GM11168 (cell line): Measurements from ENCODE around the gene FIBIN.
"Not testable (repeated sequence)": the region's sequence is repeated elsewhere in the genome, so short reads cannot be mapped to it uniquely, and the experiment has no call there.

Source experiments
- in situ Hi-C: fragments of 300-500 bp; cut with MboI; formaldehyde crosslinking; loops from one replicate; pipeline ENCODE4 v1.12.0; 2022; ENCODE audit warnings: low sequenced_read_pairs; ENCODE audit not compliant: unreplicated experiment

The FIBIN gene

GRCh38 chr11:26976389-26976788 lies 17.5 kb upstream of the FIBIN start:
- in situ Hi-C loops: no loop called here

GRCh38 chr11:26977209-26977608 lies 16.7 kb upstream of the FIBIN start:
- in situ Hi-C loops: not testable (repeated sequence)

GRCh38 chr11:26983645-26984044 lies 10.3 kb upstream of the FIBIN start:
- in situ Hi-C loops: no loop called here

GRCh38 chr11:26985470-26985869 lies 8.4 kb upstream of the FIBIN start:
- in situ Hi-C loops: no loop called here

GRCh38 chr11:26985943-26986342 lies 8.0 kb upstream of the FIBIN start:
- in situ Hi-C loops: no loop called here

GRCh38 chr11:26987272-26987671 lies 6.6 kb upstream of the FIBIN start:
- in situ Hi-C loops: no loop called here

- in situ Hi-C loops: no loop called here
Measured at GRCh38 chr11:26987731-26988130, 6.2 kb upstream of the FIBIN start.

GRCh38 chr11:26992031-26992541 lies 1.8 kb upstream of the FIBIN start:
- in situ Hi-C loops: no loop called here

- in situ Hi-C loops: no loop called here
Measured at GRCh38 chr11:26994631-26995095, 751 bp downstream of the FIBIN start.

GRCh38 chr11:26995701-26996460 lies 2.0 kb downstream of the FIBIN start:
- in situ Hi-C loops: no loop called here

- in situ Hi-C loops: no loop called here
Measured at GRCh38 chr11:26997378-26997777, 3.5 kb downstream of the FIBIN start.

- in situ Hi-C loops: not testable (repeated sequence)
Measured at GRCh38 chr11:27001136-27001730, 7.3 kb downstream of the FIBIN start.

GRCh38 chr11:27002431-27002830 lies 8.5 kb downstream of the FIBIN start:
- in situ Hi-C loops: no loop called here

GRCh38 chr11:27002838-27003237 lies 8.9 kb downstream of the FIBIN start:
- in situ Hi-C loops: no loop called here

GRCh38 chr11:27004103-27004502 lies 10.2 kb downstream of the FIBIN start:
- in situ Hi-C loops: no loop called here

GRCh38 chr11:27008811-27009535 lies 15.1 kb downstream of the FIBIN start:
- in situ Hi-C loops: no loop called here

- in situ Hi-C loops: no loop called here
Measured at GRCh38 chr11:27011560-27012233, 17.8 kb downstream of the FIBIN start.

- in situ Hi-C loops: no loop called here
Measured at GRCh38 chr11:27012234-27012921, 18.5 kb downstream of the FIBIN start.

- in situ Hi-C loops: no loop called here
Measured at GRCh38 chr11:27013781-27014361, 20.0 kb downstream of the FIBIN start.
